ENCODE results near the gene PDGFB.
A peak's percentile ranks its signal among the peaks of the same experiment; 100 is the strongest.

PDGFB gene

DNA sequence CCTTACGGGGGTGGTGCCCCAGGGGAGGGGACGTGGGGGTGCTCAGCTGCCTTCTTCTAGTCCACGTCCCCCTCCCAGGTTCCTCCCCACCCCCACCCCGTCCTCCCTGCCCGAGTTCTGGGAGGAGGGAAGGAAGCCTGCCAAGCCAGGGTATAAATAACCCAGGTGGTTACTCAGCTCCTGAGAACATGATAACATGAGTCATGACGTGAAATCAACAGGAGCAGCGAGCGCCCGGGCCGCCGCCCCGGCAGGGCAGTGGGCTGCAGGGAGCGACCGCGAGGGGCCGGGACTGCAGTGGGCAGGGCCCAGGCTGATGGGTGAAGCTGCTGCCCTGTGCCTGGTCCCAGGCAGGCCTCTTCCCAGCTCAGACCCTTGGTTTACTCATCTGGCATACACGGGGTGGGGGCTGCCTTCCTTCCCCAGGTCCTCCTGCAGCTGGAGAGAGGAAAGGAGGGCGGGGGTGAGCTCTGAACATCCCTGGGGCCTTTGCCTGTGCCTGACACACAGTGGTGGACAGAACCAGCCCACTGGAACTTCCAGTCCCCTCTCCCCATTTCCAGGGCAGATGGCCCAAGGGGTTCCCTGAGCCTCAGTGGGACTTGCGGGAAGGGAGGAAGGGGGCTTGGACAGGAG is 8.8 kb upstream of the PDGFB start:
- peak; percentile 89 for DNase-seq (ENCODE audit: low spot score)

DNA sequence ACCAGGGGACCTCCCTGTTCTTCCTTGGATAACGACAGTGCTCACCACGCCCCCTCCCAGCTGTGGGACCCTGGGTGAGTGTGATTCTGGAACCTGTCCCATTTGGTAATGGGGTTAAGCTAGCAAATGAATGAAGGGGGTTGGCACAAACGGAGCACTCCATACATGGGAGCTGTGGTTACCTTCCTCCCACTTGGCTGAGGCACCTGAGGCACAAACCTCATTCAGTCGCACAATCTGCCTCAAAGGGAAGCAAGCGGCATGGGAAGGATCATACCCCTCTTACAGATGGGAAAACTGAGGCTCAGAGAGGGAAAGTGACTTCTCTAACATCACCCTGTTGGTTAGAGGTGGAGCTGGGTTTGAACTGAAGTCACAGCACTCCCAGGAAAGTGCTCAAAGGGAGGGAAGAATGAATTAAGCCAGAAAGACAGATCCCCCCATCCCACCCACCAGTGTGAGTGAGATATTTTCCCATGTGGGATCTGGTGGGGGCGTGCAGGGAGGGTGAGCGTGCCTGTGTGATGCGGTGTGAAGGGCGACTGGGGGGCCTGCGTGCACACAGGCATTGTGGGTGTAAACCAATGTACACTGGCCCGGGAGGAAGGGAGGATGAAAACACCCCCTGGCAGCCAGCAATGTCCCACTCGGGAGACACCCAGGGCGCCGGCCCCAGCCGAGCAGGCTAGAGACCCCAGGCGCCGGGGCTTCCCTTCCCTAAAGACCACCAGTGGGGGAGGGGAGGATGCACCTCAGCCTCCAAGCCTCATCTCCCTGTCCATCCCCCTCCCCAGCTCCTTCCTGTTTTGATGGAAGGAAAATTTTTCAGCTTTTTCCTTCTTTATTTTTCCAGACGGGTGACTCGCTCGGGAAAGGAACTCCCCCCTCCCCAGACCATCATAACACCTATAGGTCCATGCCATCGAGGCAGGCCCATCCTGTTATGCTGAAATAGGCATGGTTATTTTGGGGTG is 8.0 kb upstream of the PDGFB start:
- no peak for DNase-seq (ENCODE audit: low spot score)

DNA sequence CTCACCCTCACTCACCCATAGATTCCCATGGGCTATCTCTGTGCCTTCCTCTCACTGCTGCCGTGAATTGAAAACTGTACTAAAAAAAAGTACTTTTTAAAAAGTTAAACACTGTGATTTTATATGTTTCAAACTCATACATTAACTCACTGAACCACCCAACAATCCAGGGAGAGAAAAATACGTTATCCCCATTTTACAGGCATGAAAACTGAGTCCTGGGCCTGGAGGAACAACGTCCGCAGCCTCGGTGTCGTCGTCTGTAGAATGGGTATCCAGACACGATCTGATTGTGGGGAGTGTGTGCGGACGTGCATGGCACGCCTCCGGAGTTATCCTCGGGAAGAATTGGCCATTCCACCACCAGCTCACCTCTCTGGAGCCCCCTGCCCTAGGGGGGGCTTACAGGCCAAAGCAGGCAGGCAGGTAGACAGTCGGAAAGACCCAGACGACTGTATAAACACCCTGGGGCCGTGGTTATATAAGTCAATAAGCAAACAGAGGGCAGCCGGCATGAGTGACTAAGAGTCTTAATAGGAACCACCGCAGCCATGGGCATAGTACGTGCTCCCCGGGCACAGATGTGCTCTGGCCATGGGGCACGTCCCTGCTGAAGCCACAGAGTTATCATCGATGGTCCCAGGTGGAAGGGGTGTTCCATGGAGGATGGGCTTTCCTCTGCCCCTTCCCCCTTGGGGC is 7.1 kb upstream of the PDGFB start:
- no peak for DNase-seq (ENCODE audit: low spot score)

DNA sequence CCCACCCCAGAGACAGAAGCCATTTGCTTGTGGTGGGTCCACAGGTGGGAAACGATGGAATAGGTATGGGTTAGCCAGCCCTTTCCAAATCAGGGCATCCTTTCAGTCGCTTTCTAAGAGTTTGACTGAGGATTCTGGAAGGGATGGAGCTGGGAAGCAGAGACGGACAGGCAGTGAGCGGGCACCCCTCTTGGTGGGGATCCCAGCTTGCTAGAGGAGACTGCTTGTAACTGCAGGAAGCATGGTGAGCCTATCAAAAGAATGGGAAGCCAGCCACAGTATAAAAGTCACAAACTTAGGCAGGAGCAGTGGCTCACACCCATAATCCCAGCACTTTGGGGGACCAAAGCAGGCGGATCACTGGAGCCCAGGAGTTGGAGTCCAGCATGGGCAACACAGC is 6.1 kb upstream of the PDGFB start:
- DNase-seq (ENCODE audit: low spot score): no peak

- no peak for DNase-seq (ENCODE audit: low spot score)
Observed at GRCh38 chr22:39250131-39250530, 5.3 kb upstream of the PDGFB start.

GRCh38 chr22:39249086-39249704 is 4.4 kb upstream of the PDGFB start:
- no peak for DNase-seq (ENCODE audit: low spot score)

DNA sequence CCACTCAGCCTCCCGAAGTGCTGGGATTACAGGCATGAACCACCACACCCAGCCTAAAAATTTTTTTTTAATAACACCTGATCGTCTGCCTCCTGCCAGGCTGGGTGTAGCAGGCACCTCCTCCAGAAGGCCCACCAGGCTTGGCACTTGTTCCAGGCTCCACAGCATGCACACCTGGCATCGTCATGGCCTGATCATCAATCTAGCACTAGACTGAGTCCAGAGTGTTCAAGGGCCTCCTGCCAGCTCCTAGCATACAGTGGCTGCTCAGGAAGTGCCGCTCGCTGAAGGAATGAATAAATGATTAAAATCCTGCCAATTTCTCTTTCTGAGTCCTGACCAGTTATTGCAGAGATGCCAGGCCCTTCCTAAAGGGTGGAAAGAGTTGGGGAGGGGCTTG is 3.5 kb upstream of the PDGFB start:
- no peak for DNase-seq (ENCODE audit: low spot score)

DNA sequence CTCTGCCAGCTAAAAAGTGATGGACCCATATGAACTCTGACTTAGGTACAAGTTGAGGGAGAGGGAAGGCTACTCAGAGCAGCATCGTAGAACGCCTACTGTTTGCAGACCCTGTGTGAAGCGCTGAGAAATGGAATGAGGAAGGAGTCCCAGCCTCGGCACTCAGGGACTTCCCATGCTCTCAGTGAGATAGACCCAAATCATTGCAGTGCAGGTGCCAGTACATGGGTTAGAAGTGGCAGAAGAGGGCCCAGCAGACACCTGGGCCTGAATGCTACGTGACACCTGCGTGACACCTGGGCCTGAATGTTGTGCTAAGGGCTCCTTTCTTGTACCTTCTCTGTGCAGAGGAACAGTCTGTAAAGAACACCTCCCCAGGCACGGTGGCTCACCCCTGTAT is 2.6 kb upstream of the PDGFB start:
- no peak for DNase-seq (ENCODE audit: low spot score)

DNA sequence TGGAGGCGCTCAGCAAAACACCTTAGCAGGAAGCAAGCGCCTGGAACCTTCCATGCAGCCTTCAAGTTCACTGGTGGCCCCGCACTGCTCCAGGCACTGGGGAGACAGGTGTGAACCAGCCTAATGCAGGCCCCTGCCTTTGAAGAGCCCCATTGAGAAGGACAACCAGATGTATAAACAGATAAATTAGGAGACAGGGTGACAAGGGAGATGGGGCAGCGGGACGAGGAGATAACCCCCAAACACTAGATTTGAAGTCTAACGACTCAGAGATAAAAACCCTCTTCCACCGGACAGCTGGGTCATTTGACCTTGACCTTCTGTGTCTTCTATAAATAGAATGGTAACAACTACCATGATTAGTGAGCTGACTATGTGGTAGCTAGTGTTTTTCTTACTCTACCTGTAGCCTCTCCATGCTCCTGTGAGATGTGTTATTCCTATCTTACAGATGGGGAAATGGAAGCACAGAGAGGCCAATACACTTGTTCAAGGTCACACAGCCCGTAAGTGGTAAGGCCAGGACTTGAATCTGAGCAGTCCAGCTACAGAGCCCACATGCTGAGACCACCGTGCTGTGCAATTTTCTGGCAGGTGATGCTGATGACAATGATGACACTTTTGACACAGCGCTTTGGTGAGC is 2.0 kb upstream of the PDGFB start:
- DNase-seq (ENCODE audit: low spot score): no peak

DNA sequence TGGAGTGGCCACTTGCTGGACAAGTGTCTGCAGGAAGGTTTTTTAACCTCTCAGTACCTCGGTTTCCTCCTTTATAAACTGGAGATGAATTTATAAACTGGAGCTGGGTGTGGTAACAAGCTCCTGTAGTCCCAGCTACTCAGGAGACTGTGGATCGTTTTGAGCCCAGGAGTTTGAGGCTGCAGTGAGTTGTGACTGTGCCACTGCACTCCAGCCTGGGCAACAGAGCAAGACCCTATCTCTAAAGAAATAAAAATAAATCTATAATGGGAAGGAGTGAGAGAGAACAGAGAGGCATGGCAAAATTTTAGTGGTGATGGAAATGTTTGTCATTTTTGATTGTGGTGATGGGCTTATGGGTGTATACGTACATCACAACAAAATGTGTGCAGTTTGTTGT is 1.4 kb upstream of the PDGFB start:
- DNase-seq (ENCODE audit: low spot score): no peak

DNA sequence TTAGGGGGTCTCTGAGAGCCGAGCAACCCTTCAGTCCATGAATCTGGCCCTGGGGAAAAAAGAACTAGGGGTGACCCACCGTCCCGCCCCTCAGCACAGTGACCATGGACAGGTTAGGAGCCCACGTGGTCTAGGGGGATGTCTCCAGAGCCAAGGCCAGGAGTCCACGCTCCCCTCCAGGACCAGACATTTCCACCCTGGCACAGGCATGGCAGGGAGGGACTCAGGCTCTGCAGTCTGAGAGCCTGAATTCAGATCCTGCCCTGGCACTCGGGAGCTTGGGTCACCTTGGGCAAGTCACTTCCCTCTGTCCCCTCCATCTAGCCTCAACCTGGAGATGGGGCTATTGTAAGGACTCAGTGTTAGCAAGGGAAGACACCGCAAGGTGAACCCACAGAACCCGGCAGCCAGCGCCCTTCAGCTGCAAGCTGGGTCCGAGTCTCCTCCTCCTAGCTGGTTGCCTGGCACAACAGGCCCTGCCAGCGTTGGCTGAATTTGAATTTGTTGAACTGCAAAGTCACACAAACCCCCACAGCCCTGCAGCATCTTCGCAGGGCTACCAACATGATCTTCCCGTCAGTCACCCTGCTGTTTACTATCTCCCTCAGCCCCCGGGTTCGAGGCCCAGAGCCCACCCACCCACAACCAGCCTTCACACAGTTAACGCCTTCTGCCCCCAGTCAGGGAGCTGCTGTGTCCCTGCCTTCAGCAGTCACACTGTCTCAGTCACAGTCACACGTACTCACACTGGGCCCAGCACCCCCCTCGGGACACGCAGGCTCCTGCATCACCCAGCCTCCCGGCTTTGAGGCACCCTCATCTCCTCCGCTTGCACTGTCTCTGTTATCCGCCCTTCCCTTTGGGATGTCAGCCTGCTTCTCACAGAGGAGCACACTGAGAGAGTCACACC is 603 bp upstream of the PDGFB start:
- no peak for DNase-seq (ENCODE audit: low spot score)

DNA sequence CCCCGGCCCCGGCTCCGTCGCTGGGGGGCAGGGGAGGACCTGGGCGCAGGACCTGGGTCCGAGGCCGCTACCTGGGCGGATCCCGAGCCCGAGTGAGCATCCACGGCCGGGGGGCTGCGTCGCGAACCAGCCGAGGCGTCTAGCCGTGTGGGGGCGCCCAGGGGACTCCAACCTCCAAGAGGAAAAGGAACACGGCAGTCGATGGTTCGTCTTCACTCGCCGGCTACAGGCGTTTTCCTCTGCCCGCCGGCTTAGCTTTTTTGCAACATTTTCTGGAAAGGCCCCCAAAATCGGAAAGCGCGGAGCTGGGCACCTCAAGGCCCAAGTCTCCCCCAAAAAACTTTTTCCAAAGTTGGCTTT is 666 bp downstream of the PDGFB start:
- DNase-seq (ENCODE audit: low spot score): no peak

DNA sequence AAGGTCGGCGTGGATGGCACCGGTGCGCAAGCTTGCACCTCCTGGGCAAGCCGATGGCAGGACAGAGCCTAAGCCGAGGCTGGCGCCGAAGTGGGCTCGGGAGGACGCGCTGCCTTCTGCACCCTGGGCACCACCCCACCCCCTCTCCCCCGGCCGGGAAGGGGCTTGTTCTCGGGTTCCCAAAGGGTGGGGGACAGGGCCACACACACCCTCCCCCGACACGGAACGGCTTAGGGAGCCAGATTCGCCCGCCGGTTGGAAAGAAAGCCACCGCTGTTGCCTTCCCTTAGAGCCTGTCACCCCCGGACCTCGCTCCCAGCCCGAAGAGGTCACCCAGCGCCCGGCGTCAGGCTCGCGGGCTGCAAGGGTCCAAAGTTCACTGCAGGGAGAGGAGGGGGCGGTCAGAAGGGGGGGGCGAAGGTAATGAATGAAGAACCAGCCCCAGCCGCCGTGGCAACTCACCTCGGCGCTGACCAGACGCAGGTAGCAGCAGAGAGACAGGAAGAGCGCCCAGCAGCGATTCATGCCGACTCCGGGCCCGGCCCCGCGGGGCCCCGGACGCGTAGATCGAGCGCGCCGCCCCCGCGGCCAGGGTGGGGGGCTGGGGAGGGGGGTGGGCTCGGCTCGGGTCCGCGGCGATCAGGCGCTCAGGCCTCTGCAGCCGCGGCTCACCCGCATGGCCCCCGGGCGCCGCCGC is 1.2 kb downstream of the PDGFB start:
- DNase-seq (ENCODE audit: low spot score): no peak

- DNase-seq (ENCODE audit: low spot score): no peak
Observed at GRCh38 chr22:39242595-39243438, 2.0 kb downstream of the PDGFB start.

DNA sequence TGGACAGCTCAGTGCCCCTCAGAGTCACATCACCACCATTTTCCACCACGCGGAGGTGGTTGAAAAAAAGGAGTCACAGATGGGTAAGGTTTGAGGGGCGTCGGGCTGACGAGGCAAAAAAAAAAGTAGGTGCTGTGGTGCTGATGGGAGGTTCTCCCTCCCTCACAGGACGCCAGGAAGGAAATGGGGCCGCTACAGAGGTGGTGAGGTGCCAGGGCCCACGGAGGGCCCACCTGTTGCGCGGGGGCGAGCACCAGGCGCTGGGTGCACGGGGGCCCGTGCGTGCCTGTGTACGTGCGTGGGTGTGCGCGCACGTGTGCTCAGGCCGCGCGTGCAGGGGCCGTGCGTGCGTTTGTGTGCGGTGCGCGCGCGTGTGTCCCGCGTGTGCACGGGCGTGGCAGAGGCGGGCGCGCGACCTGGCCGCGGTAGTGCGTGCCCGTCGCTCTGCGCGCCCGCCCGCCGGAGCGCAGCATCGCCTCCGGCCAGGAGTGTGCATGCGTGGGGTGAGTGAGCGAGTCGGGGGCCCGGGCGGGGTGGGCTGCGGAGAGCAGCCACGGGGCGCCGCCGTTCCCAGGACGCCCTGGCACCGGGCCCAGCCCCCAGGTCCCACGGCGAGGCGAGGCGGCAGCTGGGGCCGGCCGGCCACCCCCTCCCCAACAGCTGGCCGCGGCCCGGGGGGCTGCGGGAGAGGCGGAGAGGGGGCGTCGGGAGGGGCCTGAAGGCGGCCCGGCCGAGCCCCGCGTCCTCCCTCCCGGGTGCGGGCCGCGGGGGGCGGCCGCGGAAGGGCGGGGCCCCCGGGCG is 2.8 kb downstream of the PDGFB start:
- no peak for DNase-seq (ENCODE audit: low spot score)

DNA sequence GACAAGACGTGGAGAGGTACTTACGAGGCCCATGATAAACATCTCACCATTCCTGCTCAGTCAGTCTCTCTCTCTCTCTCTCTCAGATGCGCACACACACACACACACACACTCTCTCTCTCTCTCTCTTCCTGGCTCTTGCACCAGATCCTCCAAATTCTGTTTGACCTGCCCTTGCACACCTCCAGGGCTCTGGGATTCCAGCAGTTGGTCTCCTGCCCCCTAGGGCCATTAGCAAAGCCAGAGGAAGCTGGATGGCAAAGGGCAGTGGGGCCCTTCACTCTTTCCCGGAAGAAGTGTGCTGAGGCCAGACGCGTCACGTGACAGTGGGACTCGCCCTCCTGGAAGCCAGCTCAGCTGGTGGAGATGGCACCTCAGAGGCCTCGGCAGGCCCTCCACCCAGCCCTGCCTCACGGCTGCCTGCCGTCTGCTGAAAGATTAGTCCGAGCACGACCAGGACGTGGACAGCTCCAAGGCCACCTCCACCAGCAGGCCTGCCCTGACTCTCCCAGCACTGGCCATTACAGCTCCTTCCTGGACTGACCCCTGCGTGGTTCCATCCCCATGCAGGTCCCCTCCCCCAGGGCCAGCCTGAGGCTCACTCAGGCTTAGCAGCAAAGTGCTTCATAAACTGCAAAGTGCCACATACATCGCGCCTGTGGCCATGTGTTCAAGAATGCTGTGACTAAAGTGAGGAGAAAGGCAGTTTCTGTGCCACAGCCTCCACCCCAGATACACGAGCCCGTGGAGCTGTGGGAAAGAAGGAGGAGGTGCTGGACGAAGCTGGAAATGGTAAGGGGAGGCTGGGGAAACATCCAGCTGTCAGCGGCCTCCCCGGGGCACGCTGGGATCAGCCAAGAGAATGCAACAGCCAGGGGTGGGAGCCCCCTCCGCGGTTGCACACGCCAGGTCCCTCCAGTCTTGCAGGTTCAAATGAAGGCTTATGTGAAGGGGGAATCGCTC is 3.7 kb downstream of the PDGFB start:
- no peak for DNase-seq (ENCODE audit: low spot score)
